Measurements from ENCODE around the gene MSMO1. TPM values are rescaled to one million over a fixed set of nuclear protein-coding genes. Genes with fewer than 3 reads are reported as not detected.

Gene MSMO1
- total RNA-seq, 2 donors from 2014 or later, result 106 to 109 TPM

DNA sequence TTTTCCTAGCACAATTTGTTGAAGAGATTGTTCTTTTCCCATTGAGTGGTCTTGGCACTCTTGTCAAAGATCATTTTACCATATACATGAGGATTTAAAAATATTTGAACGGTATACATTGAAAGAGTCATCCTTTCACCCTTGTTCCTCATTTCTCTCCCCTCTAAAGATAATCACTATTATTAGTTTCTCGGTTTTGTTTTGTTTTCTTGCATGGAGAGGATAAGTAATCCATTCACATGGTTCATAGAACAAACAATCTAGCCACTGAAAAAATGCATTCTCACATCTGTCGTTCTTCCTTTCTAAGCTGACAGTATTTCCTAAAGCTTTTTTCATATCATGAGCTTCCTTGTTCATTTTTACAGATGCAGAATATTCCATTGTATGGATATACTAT, 39.2 kb upstream of the MSMO1 start:
- no peak overlapping the region for H3K4me3 Mint-ChIP-seq
- no peaks in the 10 kb centered on the region for H3K4me1 Mint-ChIP-seq
- Histone ChIP-seq H3K4me3 (ENCODE audit: low read length) (no peak overlapping the region), H3K9me3 (ENCODE audit: control insufficient read depth, low read length) (peaks cover 15% of the 10 kb centered on the region), H3K27me3 (ENCODE audit: control insufficient read depth, insufficient read depth, low read length, poor library complexity, severe bottlenecking) (no peaks in the 10 kb centered on the region), H3K9ac (ENCODE audit: extremely low read depth, low read length, poor library complexity, severe bottlenecking) (no peak overlapping the region), H3K36me3 (ENCODE audit: control insufficient read depth, insufficient read depth, low read length) (peaks cover 9% of the 10 kb centered on the region), H3K27ac (ENCODE audit: low read depth, low read length) (no peak overlapping the region), H3K4me1 (ENCODE audit: control insufficient read depth, insufficient read depth, low read length) (no peaks in the 10 kb centered on the region)
- peaks cover 18% of the 10 kb centered on the region for H3K9me3 Mint-ChIP-seq
- H3K27me3 Mint-ChIP-seq (ENCODE audit: insufficient read depth), result no peaks in the 10 kb centered on the region
- peaks cover 14% of the 10 kb centered on the region for H3K36me3 Mint-ChIP-seq (ENCODE audit: low read depth)
- 83 to 100% methylated on average over 1 to 3 of the region's 3 CpGs for WGBS, 2 experiments (ENCODE audit: insufficient coverage in 1 of 2, insufficient read length in 1 of 2)
- no peak overlapping the region for H3K27ac Mint-ChIP-seq
- no peak for DNase-seq
- TF ChIP-seq, protein P1, sequence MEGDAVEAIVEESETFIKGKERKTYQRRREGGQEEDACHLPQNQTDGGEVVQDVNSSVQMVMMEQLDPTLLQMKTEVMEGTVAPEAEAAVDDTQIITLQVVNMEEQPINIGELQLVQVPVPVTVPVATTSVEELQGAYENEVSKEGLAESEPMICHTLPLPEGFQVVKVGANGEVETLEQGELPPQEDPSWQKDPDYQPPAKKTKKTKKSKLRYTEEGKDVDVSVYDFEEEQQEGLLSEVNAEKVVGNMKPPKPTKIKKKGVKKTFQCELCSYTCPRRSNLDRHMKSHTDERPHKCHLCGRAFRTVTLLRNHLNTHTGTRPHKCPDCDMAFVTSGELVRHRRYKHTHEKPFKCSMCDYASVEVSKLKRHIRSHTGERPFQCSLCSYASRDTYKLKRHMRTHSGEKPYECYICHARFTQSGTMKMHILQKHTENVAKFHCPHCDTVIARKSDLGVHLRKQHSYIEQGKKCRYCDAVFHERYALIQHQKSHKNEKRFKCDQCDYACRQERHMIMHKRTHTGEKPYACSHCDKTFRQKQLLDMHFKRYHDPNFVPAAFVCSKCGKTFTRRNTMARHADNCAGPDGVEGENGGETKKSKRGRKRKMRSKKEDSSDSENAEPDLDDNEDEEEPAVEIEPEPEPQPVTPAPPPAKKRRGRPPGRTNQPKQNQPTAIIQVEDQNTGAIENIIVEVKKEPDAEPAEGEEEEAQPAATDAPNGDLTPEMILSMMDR (conservative IDR thresholded peaks at IDR 0.05), result no peak

DNA sequence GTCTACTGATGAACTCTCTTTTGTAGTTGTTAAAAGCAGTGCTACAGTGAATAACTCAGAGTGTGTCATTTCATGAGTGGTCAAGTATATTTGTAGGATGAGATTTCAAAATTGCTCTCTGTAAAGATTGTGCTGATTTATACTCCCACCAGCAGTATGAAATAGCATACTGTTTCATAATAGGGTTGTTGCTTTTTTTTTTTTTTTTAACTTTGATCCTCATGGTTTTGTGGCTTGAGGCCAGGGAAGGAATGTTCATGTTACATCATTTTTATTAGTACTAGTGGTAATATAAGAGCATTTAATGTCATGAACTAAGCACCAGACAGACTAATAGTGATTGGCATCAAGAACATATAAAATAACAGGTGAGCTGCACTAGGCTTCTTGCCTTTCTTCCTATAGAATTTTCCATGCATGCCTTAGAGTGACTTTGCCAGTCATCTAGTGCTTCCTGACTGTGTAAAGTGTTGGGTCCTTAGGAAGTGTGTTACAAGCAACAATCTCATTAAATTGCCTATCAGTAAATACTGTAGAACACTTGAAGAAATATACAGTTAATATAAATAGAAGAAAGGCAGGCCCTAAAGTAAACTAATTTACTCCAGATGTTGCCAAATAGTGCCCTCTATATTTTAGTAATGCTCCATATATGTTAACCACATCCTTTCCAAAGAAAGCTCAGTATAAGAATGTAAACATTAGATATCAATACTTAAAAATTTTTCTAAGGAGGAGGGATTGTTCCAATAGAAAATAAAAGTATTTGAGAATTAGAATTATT, 38.6 kb upstream of the MSMO1 start:
- TF ChIP-seq, protein P1 (conservative IDR thresholded peaks at IDR 0.05), result no peak
- Mint-ChIP-seq H3K4me3 (no peak overlapping the region), H3K27ac (no peak overlapping the region), H3K36me3 (ENCODE audit: low read depth) (peaks cover 12% of the 10 kb centered on the region), H3K27me3 (ENCODE audit: insufficient read depth) (no peaks in the 10 kb centered on the region), H3K9me3 (peaks cover 12% of the 10 kb centered on the region), H3K4me1 (no peaks in the 10 kb centered on the region)
- Histone ChIP-seq H3K36me3 (ENCODE audit: control insufficient read depth, insufficient read depth, low read length) (peaks cover 5% of the 10 kb centered on the region), H3K27me3 (ENCODE audit: control insufficient read depth, insufficient read depth, low read length, poor library complexity, severe bottlenecking) (no peaks in the 10 kb centered on the region), H3K4me3 (ENCODE audit: low read length) (no peak overlapping the region), H3K9ac (ENCODE audit: extremely low read depth, low read length, poor library complexity, severe bottlenecking) (no peak overlapping the region), H3K27ac (ENCODE audit: low read depth, low read length) (no peak overlapping the region), H3K9me3 (ENCODE audit: control insufficient read depth, low read length) (peaks cover 12% of the 10 kb centered on the region), H3K4me1 (ENCODE audit: control insufficient read depth, insufficient read depth, low read length) (no peaks in the 10 kb centered on the region)
- no peak for DNase-seq

DNA sequence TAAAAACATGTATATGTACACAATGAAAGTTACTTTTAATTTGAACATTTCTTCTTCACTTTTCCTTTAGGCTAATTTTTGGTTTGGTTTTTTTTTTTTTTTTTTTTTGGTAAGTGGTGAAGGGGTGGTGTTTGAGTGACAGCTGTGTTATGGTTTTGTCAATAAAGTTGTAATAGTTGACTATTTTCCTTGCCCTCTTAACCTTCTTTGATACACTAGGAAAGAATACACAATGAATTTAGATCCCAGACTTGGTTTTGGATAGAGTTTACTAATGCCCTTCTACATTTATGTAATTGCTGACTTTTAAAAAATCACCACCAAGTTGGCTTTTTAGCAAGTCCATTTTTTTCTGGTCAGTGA, 38.1 kb upstream of the MSMO1 start:
- peaks cover 6% of the 10 kb centered on the region for H3K9me3 Mint-ChIP-seq
- no peaks in the 10 kb centered on the region for H3K4me1 ChIP-seq (ENCODE audit: control insufficient read depth, insufficient read depth, low read length)
- no peak overlapping the region for H3K9ac ChIP-seq (ENCODE audit: extremely low read depth, low read length, poor library complexity, severe bottlenecking)
- peaks cover 6% of the 10 kb centered on the region for H3K9me3 ChIP-seq (ENCODE audit: control insufficient read depth, low read length)
- H3K27ac Mint-ChIP-seq, result no peak overlapping the region
- H3K4me1 Mint-ChIP-seq, result peaks cover 5% of the 10 kb centered on the region
- H3K27me3 ChIP-seq (ENCODE audit: control insufficient read depth, insufficient read depth, low read length, poor library complexity, severe bottlenecking), result no peaks in the 10 kb centered on the region
- H3K36me3 ChIP-seq (ENCODE audit: control insufficient read depth, insufficient read depth, low read length), result peaks cover 5% of the 10 kb centered on the region
- DNase-seq, result no peak
- H3K4me3 ChIP-seq (ENCODE audit: low read length), result no peak overlapping the region
- H3K27me3 Mint-ChIP-seq (ENCODE audit: insufficient read depth), result no peaks in the 10 kb centered on the region
- no peak overlapping the region for H3K27ac ChIP-seq (ENCODE audit: low read depth, low read length)
- peaks cover 7% of the 10 kb centered on the region for H3K36me3 Mint-ChIP-seq (ENCODE audit: low read depth)
- no peak overlapping the region for H3K4me3 Mint-ChIP-seq
- TF ChIP-seq, protein P1 (conservative IDR thresholded peaks at IDR 0.05), result no peak
